Activated naive CD8-positive, alpha-beta T cell treated with anti-CD3 and anti-CD28 coated beads for 36 hours (primary cell): ENCODE measurements around the gene NTPCR. TPM values are rescaled to one million over a fixed set of nuclear protein-coding genes. Genes with fewer than 3 reads are reported as not detected.
"Not testable (repeated sequence)": the region's sequence is repeated elsewhere in the genome, so short reads cannot be mapped to it uniquely, and the experiment has no call there.

Experiments used
- DNase-seq: peaks from one replicate; pipeline ENCODE4 v3.0.0; 2021
- H3K27ac Mint-ChIP-seq: one replicate; pipeline ENCODE4 v1.8.0; 2022; ENCODE audit warnings: mild to moderate bottlenecking, moderate library complexity, mixed read lengths
- H3K27me3 Mint-ChIP-seq: one replicate; pipeline ENCODE4 v1.8.0; 2022; ENCODE audit warnings: mild to moderate bottlenecking, mixed read lengths
- H3K36me3 Mint-ChIP-seq: one replicate; pipeline ENCODE4 v1.8.0; 2021; ENCODE audit warnings: mild to moderate bottlenecking, mixed read lengths
- H3K4me1 Mint-ChIP-seq: one replicate; pipeline ENCODE4 v1.8.0; 2021; ENCODE audit warnings: mixed read lengths
- H3K4me3 Mint-ChIP-seq: one replicate; pipeline ENCODE4 v1.8.0; 2022; ENCODE audit warnings: mild to moderate bottlenecking, moderate library complexity, mixed read lengths
- H3K9me3 Mint-ChIP-seq: one replicate; pipeline ENCODE4 v1.8.0; 2022; ENCODE audit warnings: mixed read lengths
- total RNA-seq, 2 experiments: library from RNA; stranded (reverse); gene quantifications; one replicate each; pipeline ENCODE4 v1.2.3, GENCODE V29; 2021

NTPCR gene
- total RNA-seq, 2 experiments from 2014 or later = 32.4 to 32.9 TPM

DNA sequence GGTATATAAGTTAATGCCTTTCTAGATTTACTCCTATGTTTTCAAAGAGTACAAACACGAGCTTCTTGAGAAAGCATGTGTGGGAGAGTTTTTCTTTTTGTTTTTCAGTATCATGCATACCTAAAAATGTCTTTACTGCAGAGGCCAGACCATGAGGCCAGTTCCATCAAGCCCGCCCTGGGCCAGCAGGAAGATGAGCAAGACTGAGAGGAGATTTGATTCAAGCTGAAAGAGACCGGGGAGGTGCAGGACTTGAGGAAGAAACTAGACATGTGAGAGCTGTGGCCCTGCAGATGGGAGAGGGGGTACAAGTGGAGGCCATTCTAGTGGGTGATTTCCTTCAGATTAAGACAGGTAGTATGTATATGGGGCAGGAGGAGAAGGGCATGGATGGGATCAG lies 33.4 kb upstream of the NTPCR start:
- Mint-ChIP-seq H3K27me3 (peaks cover 4% of the 10 kb centered on the region), H3K36me3 (no peaks in the 10 kb centered on the region), H3K9me3 (no peaks in the 10 kb centered on the region), H3K4me3 (no peak overlapping the region), H3K4me1 (peaks cover 8% of the 10 kb centered on the region), H3K27ac (no peak overlapping the region)
- DNase-seq = no peak

DNA sequence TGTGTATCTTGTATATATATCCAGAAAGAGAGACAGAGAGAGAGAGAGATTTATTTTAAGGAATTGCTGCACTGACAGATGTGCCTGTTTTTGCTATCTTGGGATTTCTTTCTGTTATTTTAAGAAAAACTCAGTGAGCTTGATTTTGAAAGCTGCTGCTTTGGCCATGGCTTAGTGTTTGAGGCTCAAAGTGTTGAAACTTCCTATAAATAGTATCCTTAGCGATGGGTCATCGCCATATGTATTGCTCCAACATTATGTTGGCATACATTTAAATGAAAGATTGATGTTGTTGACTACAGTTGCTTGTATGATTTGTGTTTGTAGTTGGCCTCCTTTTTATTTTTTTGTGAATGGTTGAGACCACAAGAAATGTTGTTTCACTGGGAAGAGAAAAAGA lies 29.0 kb upstream of the NTPCR start:
- Mint-ChIP-seq H3K36me3 (peaks cover 2% of the 10 kb centered on the region), H3K4me3 (no peak overlapping the region), H3K9me3 (peaks cover 4% of the 10 kb centered on the region), H3K27ac (no peak overlapping the region), H3K27me3 (peaks cover 4% of the 10 kb centered on the region), H3K4me1 (peaks cover 25% of the 10 kb centered on the region)
- no peak for DNase-seq

DNA sequence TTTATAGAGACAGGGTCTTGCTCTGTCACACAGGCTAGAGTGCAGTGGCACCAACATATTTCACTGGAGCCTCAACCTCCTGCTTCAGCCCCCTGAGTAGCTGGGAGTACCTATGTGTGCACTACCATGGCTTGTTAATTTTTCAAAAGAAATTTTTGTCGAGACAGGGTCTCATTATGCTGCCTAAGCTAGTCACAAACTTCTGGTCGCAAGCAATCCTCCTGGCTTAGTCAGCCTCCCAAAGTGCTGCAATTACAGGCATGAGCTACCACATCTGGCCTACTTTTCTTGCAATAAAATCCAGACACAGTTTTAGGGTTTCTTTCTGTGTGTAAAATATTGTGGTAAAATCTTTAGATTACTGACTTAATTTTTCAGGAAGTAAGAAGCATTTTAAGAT lies 27.9 kb upstream of the NTPCR start:
- Mint-ChIP-seq H3K4me1 (peaks cover 25% of the 10 kb centered on the region), H3K27ac (no peak overlapping the region), H3K9me3 (peaks cover 7% of the 10 kb centered on the region), H3K36me3 (peaks cover 2% of the 10 kb centered on the region), H3K4me3 (no peak overlapping the region), H3K27me3 (peaks cover 4% of the 10 kb centered on the region)
- no peak for DNase-seq

- H3K9me3 Mint-ChIP-seq = peaks cover 7% of the 10 kb centered on the region
- peaks cover 25% of the 10 kb centered on the region for H3K4me1 Mint-ChIP-seq
- peak; percentile 52 for DNase-seq
- peaks cover 2% of the 10 kb centered on the region for H3K36me3 Mint-ChIP-seq
- peak overlapping the region; percentile 98 for H3K27ac Mint-ChIP-seq
- peak overlapping the region; percentile 30 for H3K4me3 Mint-ChIP-seq
- no peaks in the 10 kb centered on the region for H3K27me3 Mint-ChIP-seq
These were observed 26.5 kb upstream of the NTPCR start for GRCh38 chr1:232923739-232924386.

GRCh38 chr1:232924874-232925273 lies 25.5 kb upstream of the NTPCR start:
- Mint-ChIP-seq H3K4me3 (no peak overlapping the region), H3K36me3 (peaks cover 2% of the 10 kb centered on the region), H3K27ac (no peak overlapping the region), H3K9me3 (peaks cover 7% of the 10 kb centered on the region), H3K4me1 (peaks cover 25% of the 10 kb centered on the region), H3K27me3 (no peaks in the 10 kb centered on the region)
- no peak for DNase-seq

- no peak overlapping the region for H3K4me3 Mint-ChIP-seq
- H3K27me3 Mint-ChIP-seq = no peaks in the 10 kb centered on the region
- peaks cover 7% of the 10 kb centered on the region for H3K9me3 Mint-ChIP-seq
- peaks cover 25% of the 10 kb centered on the region for H3K4me1 Mint-ChIP-seq
- DNase-seq = no peak
- H3K27ac Mint-ChIP-seq = no peak overlapping the region
- peaks cover 2% of the 10 kb centered on the region for H3K36me3 Mint-ChIP-seq
These were observed 24.8 kb upstream of the NTPCR start for GRCh38 chr1:232925421-232926220.

DNA sequence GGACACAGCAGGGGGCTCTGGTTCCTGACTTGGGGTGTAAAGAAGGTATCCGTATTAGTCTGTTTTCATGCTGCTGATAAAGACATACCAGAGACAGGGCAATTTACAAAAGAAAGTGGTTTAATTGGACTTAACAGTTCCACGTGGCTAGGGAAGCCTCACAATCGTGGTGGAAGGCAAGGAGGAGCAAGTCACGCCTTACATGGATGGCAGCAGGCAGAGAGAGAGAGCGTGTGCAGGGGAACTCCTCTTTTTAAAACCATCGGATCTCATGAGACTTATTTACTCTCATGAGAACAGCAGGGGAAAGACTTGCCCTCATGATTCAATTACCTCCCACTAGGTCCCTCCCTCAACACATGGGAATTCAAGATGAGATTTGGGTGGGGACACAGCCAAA lies 23.2 kb upstream of the NTPCR start:
- not testable (repeated sequence) for H3K9me3 Mint-ChIP-seq, DNase-seq, H3K27ac Mint-ChIP-seq, H3K4me3 Mint-ChIP-seq, H3K36me3 Mint-ChIP-seq, H3K27me3 Mint-ChIP-seq
- H3K4me1 Mint-ChIP-seq = peaks cover 23% of the 10 kb centered on the region

GRCh38 chr1:232927830-232928505 lies 22.4 kb upstream of the NTPCR start:
- Mint-ChIP-seq H3K27me3 (no peaks in the 10 kb centered on the region), H3K36me3 (peaks cover 4% of the 10 kb centered on the region), H3K27ac (no peak overlapping the region), H3K4me3 (no peak overlapping the region), H3K9me3 (peaks cover 5% of the 10 kb centered on the region), H3K4me1 (peaks cover 19% of the 10 kb centered on the region)
- DNase-seq = no peak

DNA sequence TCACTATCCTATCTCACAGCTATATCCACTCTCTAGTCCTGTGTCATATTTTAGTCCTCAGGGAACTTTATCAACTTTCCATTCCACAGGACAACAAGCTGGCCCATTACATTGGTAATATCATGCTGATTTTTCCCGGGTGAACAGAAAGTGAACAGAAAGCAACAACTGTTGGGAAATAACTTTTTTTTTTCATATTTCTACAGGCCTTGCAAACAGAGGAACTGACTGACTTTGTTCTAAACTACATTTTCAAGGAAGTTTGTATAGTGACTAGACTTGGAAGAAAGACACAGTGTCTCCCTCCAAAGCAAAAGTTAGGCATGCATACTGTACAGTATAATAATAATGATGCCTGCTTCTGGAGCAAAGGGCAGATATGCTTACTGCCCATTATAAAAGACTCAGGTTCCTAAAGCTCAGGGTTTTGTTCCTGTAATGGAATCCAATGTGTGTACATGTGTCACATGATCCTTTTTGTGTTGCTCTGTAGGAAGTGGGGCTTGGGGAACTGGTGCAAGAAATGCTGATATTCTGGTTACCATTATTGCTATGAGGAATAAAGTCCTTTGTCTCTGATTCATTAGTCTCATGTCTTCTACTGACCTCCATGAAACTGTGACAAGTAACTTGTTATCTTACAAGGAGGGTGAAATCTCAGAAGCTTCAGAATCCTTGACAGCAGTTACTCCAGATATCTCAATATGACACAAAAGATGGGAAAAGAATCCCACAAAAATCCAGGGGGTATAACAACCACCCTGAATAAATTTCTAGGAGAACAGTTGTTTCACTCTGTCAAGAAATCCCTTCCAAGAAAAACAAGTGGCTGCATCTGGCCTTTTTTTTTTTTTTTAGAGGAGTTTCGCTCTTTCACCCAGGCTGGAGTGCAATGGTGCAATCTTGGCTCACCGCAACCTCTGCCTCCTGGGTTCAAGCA lies 17.7 kb upstream of the NTPCR start:
- H3K4me3 Mint-ChIP-seq = no peak overlapping the region
- H3K36me3 Mint-ChIP-seq = peaks cover 4% of the 10 kb centered on the region
- no peak for DNase-seq
- H3K4me1 Mint-ChIP-seq = no peaks in the 10 kb centered on the region
- H3K27ac Mint-ChIP-seq = no peak overlapping the region
- no peaks in the 10 kb centered on the region for H3K9me3 Mint-ChIP-seq
- peaks cover 5% of the 10 kb centered on the region for H3K27me3 Mint-ChIP-seq

DNA sequence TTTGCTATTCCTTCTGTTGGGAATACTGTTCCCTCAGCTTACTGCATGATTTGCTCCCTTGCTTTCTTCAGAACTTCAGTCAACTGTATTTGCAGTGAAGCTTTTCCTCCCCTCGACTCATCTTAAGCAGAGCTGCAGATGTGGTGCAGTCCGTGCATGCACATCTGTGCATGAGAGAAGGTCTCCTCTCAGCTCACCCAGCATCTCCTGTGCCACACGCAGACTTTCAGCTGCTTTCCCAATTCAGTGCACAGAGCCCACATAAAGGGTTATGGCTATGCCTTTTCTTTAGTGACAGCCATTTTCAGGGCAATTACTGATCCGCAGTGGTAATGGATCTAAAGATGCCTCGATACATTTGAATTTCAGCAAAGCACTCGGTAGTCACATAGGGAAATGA lies 13.5 kb upstream of the NTPCR start:
- no peaks in the 10 kb centered on the region for H3K4me1 Mint-ChIP-seq
- H3K27me3 Mint-ChIP-seq = peaks cover 11% of the 10 kb centered on the region
- peaks cover 3% of the 10 kb centered on the region for H3K36me3 Mint-ChIP-seq
- H3K27ac Mint-ChIP-seq = no peak overlapping the region
- no peaks in the 10 kb centered on the region for H3K9me3 Mint-ChIP-seq
- DNase-seq = no peak
- H3K4me3 Mint-ChIP-seq = no peak overlapping the region

- no peak overlapping the region for H3K4me3 Mint-ChIP-seq
- DNase-seq = no peak
- H3K4me1 Mint-ChIP-seq = peaks cover 2% of the 10 kb centered on the region
- no peak overlapping the region for H3K27ac Mint-ChIP-seq
- H3K9me3 Mint-ChIP-seq = no peaks in the 10 kb centered on the region
- peaks cover 11% of the 10 kb centered on the region for H3K27me3 Mint-ChIP-seq
- H3K36me3 Mint-ChIP-seq = peaks cover 3% of the 10 kb centered on the region
These were observed 12.6 kb upstream of the NTPCR start for GRCh38 chr1:232937741-232938375.

DNA sequence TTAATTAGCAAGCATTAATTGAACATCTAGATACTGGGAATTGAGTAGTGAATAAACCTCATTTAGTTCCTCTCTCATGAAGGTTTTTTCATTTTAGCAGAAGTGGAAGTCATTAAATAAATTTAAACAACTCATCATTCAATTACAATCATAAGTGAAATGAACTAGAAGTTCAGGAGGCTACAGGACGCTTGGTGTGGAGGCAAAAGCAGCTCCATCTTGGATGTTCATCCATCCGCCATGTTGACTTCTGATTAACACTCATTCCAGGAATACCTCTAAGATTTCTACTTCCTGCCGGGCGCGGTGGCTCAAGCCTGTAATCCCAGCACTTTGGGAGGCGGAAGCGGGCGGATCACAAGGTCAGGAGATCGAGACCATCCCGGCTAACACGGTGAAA lies 11.5 kb upstream of the NTPCR start:
- Mint-ChIP-seq H3K27me3 (peaks cover 11% of the 10 kb centered on the region), H3K27ac (no peak overlapping the region), H3K36me3 (peaks cover 3% of the 10 kb centered on the region), H3K4me3 (no peak overlapping the region), H3K4me1 (peaks cover 13% of the 10 kb centered on the region), H3K9me3 (no peaks in the 10 kb centered on the region)
- no peak for DNase-seq

- peaks cover 20% of the 10 kb centered on the region for H3K4me1 Mint-ChIP-seq
- no peak overlapping the region for H3K4me3 Mint-ChIP-seq
- H3K9me3 Mint-ChIP-seq = no peaks in the 10 kb centered on the region
- no peak overlapping the region for H3K27ac Mint-ChIP-seq
- peaks cover 11% of the 10 kb centered on the region for H3K27me3 Mint-ChIP-seq
- H3K36me3 Mint-ChIP-seq = peaks cover 8% of the 10 kb centered on the region
- no peak for DNase-seq
These were observed 10.7 kb upstream of the NTPCR start for GRCh38 chr1:232939748-232940147.

DNA sequence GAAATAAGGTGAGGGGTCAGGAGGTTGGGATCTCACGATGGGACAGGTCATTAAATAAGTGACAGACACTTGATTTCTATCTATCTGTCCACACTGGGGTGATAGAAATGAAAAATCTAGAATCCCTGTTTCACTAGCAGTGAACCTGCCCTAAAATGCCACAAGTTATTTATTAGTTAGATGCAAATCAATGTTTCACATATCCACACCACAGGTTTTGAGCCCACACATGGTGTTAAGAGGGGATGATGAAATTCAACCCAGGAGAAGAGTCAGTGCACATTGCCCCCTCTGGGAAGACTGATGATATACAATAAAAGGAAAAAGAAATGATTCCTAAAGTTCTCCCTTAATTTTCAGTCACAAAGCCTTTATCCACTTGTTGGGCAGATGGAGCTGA lies 10.1 kb upstream of the NTPCR start:
- no peak for DNase-seq
- peaks cover 8% of the 10 kb centered on the region for H3K36me3 Mint-ChIP-seq
- H3K27ac Mint-ChIP-seq = no peak overlapping the region
- peaks cover 11% of the 10 kb centered on the region for H3K27me3 Mint-ChIP-seq
- peaks cover 22% of the 10 kb centered on the region for H3K4me1 Mint-ChIP-seq
- H3K9me3 Mint-ChIP-seq = no peaks in the 10 kb centered on the region
- no peak overlapping the region for H3K4me3 Mint-ChIP-seq
